HEK293 (cell line): ENCODE results near the gene MPO.

Experiments used
- CTCF ChIA-PET: fragments of 350-600 bp; formaldehyde crosslinking; extraction: SDS; loops from one replicate; lab custom pipeline; 2021; ENCODE audit warnings: antibody characterized with exemption; lab: Yijun Ruan, JAX
- POLR2A ChIA-PET: fragments of 300-600 bp; formaldehyde crosslinking; extraction: SDS; loops from one replicate; lab custom pipeline; 2020; ENCODE audit warnings: antibody characterized with exemption, inconsistent platforms; lab: Yijun Ruan, JAX
- H3K27ac ChIP-seq: fragments of 200-500 bp; sonication (Bioruptor generic); 2 replicates; pipeline ENCODE4 v1.5.1; 2014; ENCODE audit warnings: low read depth, low read length, control low read depth, inconsistent platforms; ENCODE audit errors: extremely low read depth
- H3K36me3 ChIP-seq, 2 experiments: fragments of 200-500 bp in 1 of 2; sonication (Bioruptor generic) in 1 of 2; 1 replicate in 1 of 2; 2 replicates in 1 of 2; pipeline ENCODE4 v1.5.1; 2014 to 2017; ENCODE audit warnings: inconsistent platforms in 2 of 2, low read length in 2 of 2; ENCODE audit not compliant: control insufficient read depth in 2 of 2, insufficient read depth in 1 of 2
- H3K4me1 ChIP-seq: fragments of 200-500 bp; sonication (Bioruptor generic); 2 replicates; pipeline ENCODE4 v1.5.1; 2014; ENCODE audit warnings: mild to moderate bottlenecking, low read length, inconsistent platforms; ENCODE audit not compliant: control insufficient read depth, insufficient read depth
- H3K4me3 ChIP-seq: 2 replicates; pipeline ENCODE4 v1.5.1; 2011; ENCODE audit warnings: low read depth, mild to moderate bottlenecking, control low read depth, low read length, moderate library complexity
- H3K9me3 ChIP-seq: fragments of 200-500 bp; sonication (Bioruptor generic); 2 replicates; pipeline ENCODE4 v1.5.1; 2014; ENCODE audit warnings: low read depth, low read length, inconsistent platforms; ENCODE audit not compliant: control insufficient read depth, insufficient read depth
- KLF1 ChIP-seq: fragments of 450-650 bp; formaldehyde crosslinking; IDR thresholded peaks from 2 replicates; pipeline ENCODE4 v1.5.1; 2016; ENCODE audit warnings: missing biosample characterization, missing genetic modification characterization
- REST ChIP-seq: fragments of 450-650 bp; formaldehyde crosslinking; IDR thresholded peaks from 2 replicates; pipeline ENCODE4 v1.5.1; 2016; ENCODE audit warnings: missing biosample characterization, missing genetic modification characterization
- ZBTB11 ChIP-seq: fragments of 450-650 bp; formaldehyde crosslinking; conservative IDR thresholded peaks from 2 replicates; pipeline ENCODE4 v1.5.1; 2016; ENCODE audit warnings: low read depth, missing biosample characterization, missing genetic modification characterization
- ZNF132 ChIP-seq: fragments of 450-650 bp; formaldehyde crosslinking; IDR thresholded peaks from 2 replicates; pipeline ENCODE4 v1.5.1; 2017; ENCODE audit warnings: missing biosample characterization, missing genetic modification characterization, borderline replicate concordance
- ZNF174 ChIP-seq: fragments of 450-650 bp; formaldehyde crosslinking; IDR thresholded peaks from 2 replicates; pipeline ENCODE4 v1.5.0; 2017; ENCODE audit warnings: missing biosample characterization, mild to moderate bottlenecking, missing genetic modification characterization
- ZNF24 ChIP-seq: fragments of 450-650 bp; formaldehyde crosslinking; IDR thresholded peaks from 2 replicates; pipeline ENCODE4 v1.5.1; 2016; ENCODE audit warnings: missing biosample characterization, missing genetic modification characterization
- ZNF280D ChIP-seq: fragments of 450-650 bp; formaldehyde crosslinking; IDR thresholded peaks from 2 replicates; pipeline ENCODE4 v1.5.1; 2016; ENCODE audit warnings: missing biosample characterization, missing genetic modification characterization
- ZNF324 ChIP-seq: fragments of 450-650 bp; formaldehyde crosslinking; IDR thresholded peaks from 2 replicates; pipeline ENCODE4 v1.5.1; 2016; ENCODE audit warnings: missing biosample characterization, missing genetic modification characterization
- ZNF398 ChIP-seq: fragments of 450-650 bp; formaldehyde crosslinking; IDR thresholded peaks from 2 replicates; pipeline ENCODE4 v1.5.1; 2017; ENCODE audit warnings: missing biosample characterization, missing genetic modification characterization
- ZNF514 ChIP-seq: fragments of 450-650 bp; formaldehyde crosslinking; IDR thresholded peaks from 2 replicates; pipeline ENCODE4 v1.5.1; 2016; ENCODE audit warnings: missing biosample characterization, missing genetic modification characterization
- ZNF558 ChIP-seq: fragments of 450-650 bp; formaldehyde crosslinking; IDR thresholded peaks from 2 replicates; pipeline ENCODE4 v1.5.1; 2016; ENCODE audit warnings: missing biosample characterization, missing genetic modification characterization
- ZNF654 ChIP-seq: fragments of 450-650 bp; formaldehyde crosslinking; IDR thresholded peaks from 2 replicates; pipeline ENCODE4 v1.5.1; 2016; ENCODE audit warnings: low read depth, missing biosample characterization, missing genetic modification characterization
- ZNF664 ChIP-seq: fragments of 450-650 bp; formaldehyde crosslinking; IDR thresholded peaks from 2 replicates; pipeline ENCODE4 v1.5.1; 2016; ENCODE audit warnings: missing biosample characterization, missing genetic modification characterization
- ZSCAN4 ChIP-seq: fragments of 450-650 bp; formaldehyde crosslinking; IDR thresholded peaks from 2 replicates; pipeline ENCODE4 v1.5.1; 2017; ENCODE audit warnings: missing biosample characterization, missing genetic modification characterization
- ZXDB ChIP-seq: fragments of 450-650 bp; formaldehyde crosslinking; IDR thresholded peaks from 2 replicates; pipeline ENCODE4 v1.5.1; 2016; ENCODE audit warnings: missing biosample characterization, missing genetic modification characterization

Gene MPO

GRCh38 chr17:58325289-58325726 lies 44.6 kb upstream of the MPO start:
- Histone ChIP-seq H3K4me1 (no peaks in the 10 kb centered on the region), H3K4me3 (no peak overlapping the region), H3K9me3 (no peaks in the 10 kb centered on the region), H3K36me3 (no peaks in the 10 kb centered on the region), H3K27ac (no peak overlapping the region)
- POLR2A ChIA-PET, result interaction anchor here (1.1 to 5.2 kb wide), 2 partner anchors 27 to 92 kb away, joined by 3 to 30 read pairs; partner anchors contain the start of genes RNF43 and SUPT4H1
- CTCF ChIA-PET, result interaction anchor here (0.7 to 2.4 kb wide), 2 partner anchors 8 to 10 kb away, joined by 3 to 15 read pairs; no protein-coding TSS in a partner anchor
- TF ChIP-seq ZNF398 (tag by site-specific recombination) (no peak), ZNF664 (no peak), ZNF324 (tag by site-specific recombination) (no peak), ZNF558 (peak; percentile 49; the same call in 1 of the 2 replicates), REST (no peak), ZNF24 (tag by site-specific recombination) (no peak)

GRCh38 chr17:58324409-58325288 lies 43.9 kb upstream of the MPO start:
- Histone ChIP-seq H3K4me1 (no peaks in the 10 kb centered on the region), H3K9me3 (no peaks in the 10 kb centered on the region), H3K27ac (peak overlapping the region; percentile 12; the same call in 1 of the 2 replicates), H3K36me3 (no peaks in the 10 kb centered on the region), H3K4me3 (peak overlapping the region; percentile 44)
- ChIA-PET CTCF (interaction anchor here (0.7 to 2.4 kb wide), 4 partner anchors 7 to 93 kb away, joined by 3 to 15 read pairs (median 8); partner anchors contain the start of gene RNF43), POLR2A (interaction anchor here (0.7 to 5.2 kb wide), 2 partner anchors 28 to 93 kb away, joined by 4 to 30 read pairs; partner anchors contain the start of genes RNF43 and SUPT4H1)
- TF ChIP-seq ZNF132 (tag by site-specific recombination), result no peak
- TF ChIP-seq ZNF174 (tag by site-specific recombination), result no peak
- TF ChIP-seq ZBTB11 (tag by site-specific recombination), result 0 out of 2 replicates have a peak, but pooled peaks have one; percentile 17
- TF ChIP-seq ZXDB (tag by site-specific recombination), result 0 out of 2 replicates have a peak, but pooled peaks have one; percentile 39
- TF ChIP-seq ZNF654 (tag by site-specific recombination), result no peak
- TF ChIP-seq KLF1, result peak; percentile 46; the same call in 1 of the 2 replicates
- no peak for TF ChIP-seq ZNF280D (tag by site-specific recombination)
- no peak for TF ChIP-seq ZSCAN4 (tag by site-specific recombination)
- no peak for TF ChIP-seq ZNF514 (tag by site-specific recombination)
